ENCODE measurements around the gene EXOSC3. TPM values are rescaled to one million over a fixed set of nuclear protein-coding genes. Genes with fewer than 3 reads are reported as not detected.

Gene EXOSC3
- total and polyA plus RNA-seq, 10 of the 15 experiments (the other 5 are each of a cell fraction or from before 2014, with no cell fraction given) = 8.2 to 161 (median 61.4) TPM

- ATAC-seq = no peak
Measured at GRCh38 chr9:37796232-37796631, 11.4 kb upstream of the EXOSC3 start.

More at GRCh38 chr9:37796232-37796631, 11.4 kb upstream of the EXOSC3 start:
- intact Hi-C loops (cut with micrococcal nuclease; ENCODE audit: unreplicated experiment) = no loop called here
- ChIA-PET RAD21 (ENCODE audit: unreplicated experiment) (no interaction called here), POLR2A (no interaction called here), SMC1A (ENCODE audit: uncharacterized antibody, unreplicated experiment) (no interaction called here), CTCF (no interaction called here)
- no peak overlapping the region for H2AFZ ChIP-seq (ENCODE audit: control insufficient read depth, low read depth, low read length)
- no peak overlapping the region for H3K9ac ChIP-seq (ENCODE audit: control insufficient read depth, insufficient read depth, low read length)
- H3K27me3 ChIP-seq (replicated peaks in 1 of 2; ENCODE audit: control insufficient read depth in 2 of 2, insufficient read depth in 2 of 2, low read length in 1 of 2) = no peaks in the 10 kb centered on the region
- no peak for TF ChIP-seq MXI1 (IDR thresholded peaks at IDR 0.05; ENCODE audit: low read depth, low read length)
- no peak for TF ChIP-seq ZBTB33 (IDR thresholded peaks at IDR 0.05)
- no peak for TF ChIP-seq NFIC (IDR thresholded peaks at IDR 0.05; ENCODE audit: low read depth, low read length)
- TF ChIP-seq STAT1 (conservative IDR thresholded peaks at IDR 0.05) = no peak
- no peak for TF ChIP-seq ELK1 (IDR thresholded peaks at IDR 0.05; ENCODE audit: low read depth, low read length)
- no peak for TF ChIP-seq TCF12 (IDR thresholded peaks at IDR 0.05; ENCODE audit: low read depth, low read length)
- no peak for TF ChIP-seq ZBTB4 (CRISPR knock-in tag; IDR thresholded peaks at IDR 0.05)
- H3K79me2 ChIP-seq (ENCODE audit: control insufficient read depth, insufficient read depth, low read length) = peaks cover 13% of the 10 kb centered on the region
- no peaks in the 10 kb centered on the region for H3K36me3 ChIP-seq (ENCODE audit: control insufficient read depth in 2 of 2, insufficient read depth in 2 of 2, low read length in 1 of 2)
- no peak overlapping the region for H3K4me3 ChIP-seq
- FAIRE-seq (no peak), DNase-seq (ENCODE audit: low read depth, low spot score) (no peak)
- peaks cover 7% of the 10 kb centered on the region; the same call in 1 of the 2 replicates for H3K4me1 ChIP-seq (ENCODE audit: control insufficient read depth, insufficient read depth, low read length)
- BruUV-seq (replicated peaks) = no TSS peak
- no peaks in the 10 kb centered on the region for H4K20me1 ChIP-seq (ENCODE audit: control insufficient read depth, insufficient read depth)
- no peak overlapping the region for H3K27ac ChIP-seq (ENCODE audit: control insufficient read depth, insufficient read depth)
- H3K9me3 ChIP-seq (replicated peaks; ENCODE audit: control insufficient read depth, insufficient read depth, low read length) = no peaks in the 10 kb centered on the region
- no peak overlapping the region for H3K4me2 ChIP-seq (ENCODE audit: control insufficient read depth, insufficient read depth)
- 90% methylated on average over 2 of the region's 2 CpGs for WGBS (ENCODE audit: insufficient coverage, insufficient replicate concordance, low lambda C conversion rate, missing lambda C conversion rate)
- in situ Hi-C loops (cut with MboI) = no loop called here
